HepG2 (cell line): Measurements from ENCODE around the gene SEMA3C. TPM values are rescaled to one million over a fixed set of nuclear protein-coding genes. Genes with fewer than 3 reads are reported as not detected.

Source experiments
- ATAC-seq: fragments of 200-7000 bp; cut with Tn5 transposase; 3 replicates; pipeline ENCODE4 v1.9.1; 2020; ENCODE audit warnings: mild to moderate bottlenecking, moderate library complexity
- BruUV-seq: library from RNA; stranded (reverse); fragments of 400-500 nt; replicated peaks from 2 replicates; lab custom pipeline; 2021; lab: Mats Ljungman, UMichigan
- CTCF ChIA-PET: fragments of 300-600 bp; formaldehyde crosslinking; extraction: SDS; loops from one replicate; lab custom pipeline; 2021; ENCODE audit warnings: low total read pairs, inconsistent platforms, low intra/inter-chr PET ratio; lab: Yijun Ruan, JAX
- POLR2A ChIA-PET: fragments of 350-600 bp; sonication (Branson Sonifier 250); formaldehyde crosslinking; loops from one replicate; lab custom pipeline; 2020; ENCODE audit warnings: antibody characterized with exemption, inconsistent platforms; lab: Yijun Ruan, JAX
- DNase-seq: peaks from one replicate; pipeline ENCODE4 v3.0.0-alpha.2; 2015; ENCODE audit warnings: low spot score
- FAIRE-seq: peaks from 3 replicates; lab custom pipeline; 2011; peaks lifted over from hg19 to GRCh38; lab: Jason Lieb, UNC
- H2AFZ ChIP-seq: one replicate; pipeline ENCODE4 v1.6.1; 2011; ENCODE audit warnings: low read length, inconsistent platforms
- H3K27ac ChIP-seq: fragments of 300-600 bp; 3 replicates; pipeline ENCODE4 v1.8.0; 2011; ENCODE audit warnings: mixed run types, mild to moderate bottlenecking, mixed read lengths, low read length, inconsistent platforms; ENCODE audit not compliant: insufficient read depth; ENCODE audit errors: extremely low read length
- H3K27me3 ChIP-seq, 2 experiments: fragments of 200-600 bp in 1 of 2; 2 replicates in 1 of 2; 3 replicates in 1 of 2; pipeline versions ENCODE4 v1.6.0 to v1.8.0; 2011; ENCODE audit warnings: low read length in 2 of 2, mild to moderate bottlenecking in 2 of 2, moderate library complexity in 2 of 2, inconsistent platforms in 1 of 2; ENCODE audit not compliant: insufficient read depth in 2 of 2, control insufficient read depth in 1 of 2
- H3K36me3 ChIP-seq, 2 experiments: fragments of 200-600 bp in 1 of 2; replicated peaks in 1 of 2; 2 replicates in 1 of 2; 3 replicates in 1 of 2; pipeline versions ENCODE4 v1.5.1 to v1.8.0; 2011; ENCODE audit warnings: low read length in 2 of 2, inconsistent platforms in 1 of 2; ENCODE audit not compliant: insufficient read depth in 2 of 2, control insufficient read depth in 1 of 2
- H3K4me1 ChIP-seq: 2 replicates; pipeline ENCODE4 v1.5.1; 2012; ENCODE audit warnings: low read length, inconsistent platforms; ENCODE audit not compliant: insufficient read depth
- H3K4me2 ChIP-seq: 2 replicates; pipeline ENCODE4 v1.6.0; 2011; ENCODE audit warnings: low read depth, low read length, inconsistent platforms
- H3K4me3 ChIP-seq, 3 experiments: fragments of 200-600 bp in 1 of 3; sonication (generic), shearing (Covaris generic) in 1 of 3; replicated peaks in 1 of 3; 2 replicates each; pipeline ENCODE4 v1.5.1; 2011 to 2016; ENCODE audit warnings: low read length in 3 of 3, inconsistent platforms in 2 of 3, low read depth in 2 of 3, mild to moderate bottlenecking in 2 of 3, control low read depth in 1 of 3, mixed read lengths in 1 of 3; ENCODE audit not compliant: insufficient read depth in 1 of 3
- H3K79me2 ChIP-seq: one replicate; pipeline ENCODE4 v1.6.1; 2011; ENCODE audit warnings: low read length, inconsistent platforms; ENCODE audit not compliant: insufficient read depth
- H3K9ac ChIP-seq: 2 replicates; pipeline ENCODE4 v1.6.0; 2011; ENCODE audit warnings: mild to moderate bottlenecking, low read depth, low read length, inconsistent platforms; ENCODE audit not compliant: insufficient read depth
- H3K9me3 ChIP-seq: 2 replicates; pipeline ENCODE4 v1.5.1; 2012; ENCODE audit warnings: mild to moderate bottlenecking, low read length
- H4K20me1 ChIP-seq: 2 replicates; pipeline ENCODE4 v1.6.0; 2011; ENCODE audit warnings: inconsistent platforms, mild to moderate bottlenecking, low read length, moderate library complexity; ENCODE audit not compliant: insufficient read depth
- ATF6 ChIP-seq: sonication (generic); formaldehyde crosslinking; conservative IDR thresholded peaks from 2 replicates; pipeline ENCODE4 v1.4.0; 2020; ENCODE audit warnings: missing genetic modification reagents
- CTCF ChIP-seq: sonication (generic); formaldehyde crosslinking; IDR thresholded peaks from 2 replicates; pipeline ENCODE4 v1.5.0; 2020; ENCODE audit warnings: mild to moderate bottlenecking, missing genetic modification reagents, moderate library complexity
- GMEB1 ChIP-seq: sonication (generic); formaldehyde crosslinking; IDR thresholded peaks from 2 replicates; pipeline ENCODE4 v1.5.1; 2020; ENCODE audit warnings: missing genetic modification reagents, mild to moderate bottlenecking, borderline replicate concordance
- HNF4A ChIP-seq: sonication (generic); formaldehyde crosslinking; IDR thresholded peaks from 2 replicates; pipeline ENCODE4 v1.4.0; 2020; ENCODE audit warnings: missing genetic modification reagents
- HNRNPLL ChIP-seq: fragments of 200-400 bp; formaldehyde crosslinking; IDR thresholded peaks from 2 replicates; pipeline ENCODE4 v1.6.1; 2017; ENCODE audit warnings: mild to moderate bottlenecking, low read depth, low read length; ENCODE audit not compliant: poor library complexity, severe bottlenecking
- HOXD1 ChIP-seq: sonication (generic); formaldehyde crosslinking; IDR thresholded peaks from 2 replicates; pipeline ENCODE4 v1.5.0; 2020; ENCODE audit warnings: missing genetic modification reagents
- NFIB ChIP-seq: sonication (generic); formaldehyde crosslinking; IDR thresholded peaks from 2 replicates; pipeline ENCODE4 v1.9.0; 2021; ENCODE audit warnings: missing genetic modification reagents, mild to moderate bottlenecking, borderline replicate concordance
- NR2F1 ChIP-seq, 2 experiments: fragments of 450-650 bp in 1 of 2; formaldehyde crosslinking in 1 of 2; IDR thresholded peaks; 2 replicates each; pipeline versions ENCODE4 v1.5.0 to v1.6.1; 2016 to 2020; ENCODE audit warnings: mild to moderate bottlenecking in 1 of 2, missing compliant biosample characterization in 1 of 2, missing genetic modification reagents in 1 of 2, moderate library complexity in 1 of 2
- PLSCR1 ChIP-seq: sonication (generic); formaldehyde crosslinking; IDR thresholded peaks from 2 replicates; pipeline ENCODE4 v1.5.0; 2020; ENCODE audit warnings: missing genetic modification reagents, mild to moderate bottlenecking, borderline replicate concordance
- REL ChIP-seq: sonication (generic); formaldehyde crosslinking; conservative IDR thresholded peaks from 2 replicates; pipeline ENCODE4 v1.8.0; 2022; ENCODE audit warnings: mild to moderate bottlenecking, missing genetic modification reagents, moderate library complexity
- SRSF4 ChIP-seq: fragments of 200-400 bp; formaldehyde crosslinking; IDR thresholded peaks from one replicate; pipeline ENCODE4 v1.6.1; 2018; ENCODE audit warnings: mild to moderate bottlenecking, low read depth, low read length, moderate library complexity; ENCODE audit not compliant: poor library complexity, severe bottlenecking
- SRY ChIP-seq: sonication (generic); formaldehyde crosslinking; IDR thresholded peaks from 2 replicates; pipeline ENCODE4 v1.8.0; 2022; ENCODE audit warnings: mild to moderate bottlenecking, missing genetic modification reagents
- ZBTB44 ChIP-seq: sonication (generic); formaldehyde crosslinking; IDR thresholded peaks from 2 replicates; pipeline ENCODE4 v1.4.0; 2020; ENCODE audit warnings: missing genetic modification reagents
- ZFP36L1 ChIP-seq: sonication (generic); formaldehyde crosslinking; IDR thresholded peaks from 2 replicates; pipeline ENCODE4 v1.8.0; 2022; ENCODE audit warnings: mild to moderate bottlenecking, missing genetic modification reagents, moderate library complexity
- ZNF224 ChIP-seq: sonication (generic); formaldehyde crosslinking; IDR thresholded peaks from 2 replicates; pipeline ENCODE4 v1.5.0; 2020; ENCODE audit warnings: mild to moderate bottlenecking, missing genetic modification reagents
- ZNF576 ChIP-seq: sonication (generic); formaldehyde crosslinking; IDR thresholded peaks from 2 replicates; pipeline ENCODE4 v1.4.0; 2020; ENCODE audit warnings: mild to moderate bottlenecking, missing genetic modification reagents
- ZNF619 ChIP-seq: sonication (generic); formaldehyde crosslinking; IDR thresholded peaks from 2 replicates; pipeline ENCODE4 v1.4.0; 2020; ENCODE audit warnings: mild to moderate bottlenecking, missing genetic modification reagents
- WGBS: methylation state at CpG from one replicate; pipeline ENCODE4 v1.1.6; 2017; ENCODE audit warnings: low lambda C conversion rate; 5-methylcytosine and 5-hydroxymethylcytosine counted together
- in situ Hi-C: cut with HindIII; loops from 2 replicates; pipeline ENCODE4 v1.10.0; 2017; ENCODE audit warnings: low pct_unique_long_range_greater_than_20kb; ENCODE audit not compliant: extremely low pct_ligation_motif_present
- intact Hi-C: fragments of 100-400 bp; cut with micrococcal nuclease; formaldehyde crosslinking; loops from one replicate; pipeline ENCODE4 v1.10.0; 2022; ENCODE audit not compliant: unreplicated experiment
- polyA plus RNA-seq, 8 experiments: library from polyadenylated mRNA; depleted of rRNA in 3 of 8; stranded (reverse) in 7 of 8; unstranded in 1 of 8; fragments of >200 nt; fragmentation: Illumina TruSeq in 4 of 8; extraction: Trizol in 4 of 8; gene quantifications; 2 replicates each; pipeline versions ENCODE4 v1.2.1 to v1.2.3, GENCODE V29; 2011 to 2016; ENCODE audit warnings: low read depth in 4 of 8, missing spikeins in 1 of 8, mixed read lengths in 1 of 8; ENCODE audit not compliant: insufficient read depth in 1 of 8
- total RNA-seq, 5 experiments: library from RNA; depleted of rRNA; stranded (reverse); fragments of >200 nt; fragmentation: Illumina TruSeq; extraction: Trizol; gene quantifications; 2 replicates each; pipeline ENCODE4 v1.2.3, GENCODE V29; 2016; ENCODE audit warnings: low read depth in 1 of 5

Gene SEMA3C
- total and polyA plus RNA-seq, 2 of the 13 experiments (the other 11 are each of a cell fraction or from before 2014, with no cell fraction given), result 0.05 to 0.13 TPM

- in situ Hi-C loops, result loop anchor here (10.0 kb wide), 1 partner anchor 547 kb away; no protein-coding TSS in a partner anchor
- no peak for FAIRE-seq
- 0% methylated on average over 1 of the region's 1 CpG for WGBS
- no peak for TF ChIP-seq HNRNPLL
- TF ChIP-seq ZBTB44 (CRISPR knock-in tag), result no peak
- TF ChIP-seq PLSCR1 (CRISPR knock-in tag), result no peak
- TF ChIP-seq NR2F1 (CRISPR knock-in tag; IDR thresholded peaks at IDR 0.05), result no peak
- TF ChIP-seq ZNF619 (CRISPR knock-in tag), result no peak
- no peak for TF ChIP-seq ZNF224 (CRISPR knock-in tag)
- no peak for TF ChIP-seq REL
- no peak for TF ChIP-seq SRSF4
- no peak for TF ChIP-seq HOXD1 (CRISPR knock-in tag)
- no peak for TF ChIP-seq ATF6 (CRISPR knock-in tag)
- TF ChIP-seq CTCF, result no peak
- TF ChIP-seq ZNF576 (CRISPR knock-in tag), result no peak
- no peak for TF ChIP-seq GMEB1 (CRISPR knock-in tag)
- TF ChIP-seq SRY (CRISPR knock-in tag), result no peak
- TF ChIP-seq HNF4A (CRISPR knock-in tag), result no peak
- TF ChIP-seq NFIB (CRISPR knock-in tag), result no peak
- TF ChIP-seq ZFP36L1 (CRISPR knock-in tag), result no peak
Observed at GRCh38 chr7:80707318-80707717, 211.5 kb downstream of the SEMA3C start.

More at GRCh38 chr7:80707318-80707717, 211.5 kb downstream of the SEMA3C start:
- H3K4me2 ChIP-seq, result no peak overlapping the region
- no peak overlapping the region for H3K27ac ChIP-seq
- H3K4me3 ChIP-seq, result no peak overlapping the region
- H3K79me2 ChIP-seq, result no peaks in the 10 kb centered on the region
- no peak overlapping the region for H2AFZ ChIP-seq
- DNase-seq (no peak), ATAC-seq (no peak)
- no peak overlapping the region for H3K9ac ChIP-seq
- H3K4me1 ChIP-seq, result no peaks in the 10 kb centered on the region
- H3K27me3 ChIP-seq, result no peaks in the 10 kb centered on the region
- H3K9me3 ChIP-seq, result no peaks in the 10 kb centered on the region
- H4K20me1 ChIP-seq, result no peaks in the 10 kb centered on the region
- BruUV-seq, result no TSS peak
- POLR2A ChIA-PET, result no interaction called here
- H3K36me3 ChIP-seq, result no peaks in the 10 kb centered on the region
- CTCF ChIA-PET, result no interaction called here
- intact Hi-C loops, result no loop called here
